CD4-positive, alpha-beta T cell (primary cell): ENCODE data around the gene PVALB. TPM values are rescaled to one million over a fixed set of nuclear protein-coding genes. Genes with fewer than 3 reads are reported as not detected.

Source experiments
- ATAC-seq: fragments of 200-7000 bp; cut with Tn5 transposase; one replicate; pipeline ENCODE4 v1.10.0; 2022; ENCODE audit warnings: mild to moderate bottlenecking; ENCODE audit not compliant: poor library complexity
- CTCF ChIA-PET: fragments of 350-600 bp; sonication (Branson Sonifier 250); formaldehyde crosslinking; loops from one replicate; lab custom pipeline; 2021; ENCODE audit warnings: antibody characterized with exemption, inconsistent platforms; lab: Charles Lee
- POLR2A ChIA-PET: fragments of 350-600 bp; sonication (Branson Sonifier 250); formaldehyde crosslinking; loops from one replicate; lab custom pipeline; 2021; ENCODE audit warnings: antibody characterized with exemption, inconsistent platforms; lab: Charles Lee
- DNase-seq, 14 experiments: peaks; one replicate each; pipeline ENCODE4 v3.0.0-alpha.2; 2013 to 2020; ENCODE audit warnings: mixed read lengths in 2 of 14
- H3K27ac ChIP-seq, 2 donors: one replicate each; pipeline versions ENCODE4 v1.5.1 to v1.7.0; 2013; ENCODE audit warnings: low read length in 2 of 2, low read depth in 1 of 2, mild to moderate bottlenecking in 1 of 2
- H3K27me3 ChIP-seq, 2 experiments: 1 replicate in 1 of 2; 2 replicates in 1 of 2; pipeline versions ENCODE4 v1.6.1 to v1.7.0; 2013; ENCODE audit warnings: low read length in 2 of 2, control low read depth in 1 of 2, mild to moderate bottlenecking in 1 of 2, moderate library complexity in 1 of 2; ENCODE audit not compliant: insufficient read depth in 2 of 2, control insufficient read depth in 1 of 2
- H3K36me3 ChIP-seq: one replicate; pipeline ENCODE4 v1.6.1; 2013; ENCODE audit warnings: low read length, control low read depth; ENCODE audit not compliant: insufficient read depth
- H3K4me1 ChIP-seq: one replicate; pipeline ENCODE4 v1.6.1; 2013; ENCODE audit warnings: low read length, control low read depth; ENCODE audit not compliant: insufficient read depth
- H3K4me3 ChIP-seq: one replicate; pipeline ENCODE4 v1.5.1; 2013; ENCODE audit warnings: mild to moderate bottlenecking, low read length, moderate library complexity
- H3K9me3 ChIP-seq, 2 experiments: 1 replicate in 1 of 2; 2 replicates in 1 of 2; pipeline versions ENCODE4 v1.6.1 to v1.7.0; 2013; ENCODE audit warnings: low read length in 2 of 2, mild to moderate bottlenecking in 2 of 2, control low read depth in 1 of 2, moderate library complexity in 1 of 2; ENCODE audit not compliant: control insufficient read depth in 1 of 2, insufficient read depth in 1 of 2
- H3K27ac Mint-ChIP-seq: one replicate; pipeline ENCODE4 v1.8.0; 2020; ENCODE audit warnings: mixed read lengths
- H3K27me3 Mint-ChIP-seq: one replicate; pipeline ENCODE4 v1.8.0; 2021; ENCODE audit warnings: mixed read lengths
- H3K36me3 Mint-ChIP-seq: one replicate; pipeline ENCODE4 v1.8.0; 2021; ENCODE audit warnings: low read depth, mixed read lengths
- H3K4me1 Mint-ChIP-seq: one replicate; pipeline ENCODE4 v1.8.0; 2021; ENCODE audit warnings: low read depth, mixed read lengths
- H3K4me3 Mint-ChIP-seq: one replicate; pipeline ENCODE4 v1.8.0; 2020; ENCODE audit warnings: mild to moderate bottlenecking, mixed read lengths
- H3K9me3 Mint-ChIP-seq: one replicate; pipeline ENCODE4 v1.8.0; 2020; ENCODE audit warnings: mixed read lengths
- CTCF ChIP-seq: fragments of 200-600 bp; IDR thresholded peaks from one replicate; pipeline ENCODE4 v1.8.0; 2022; ENCODE audit warnings: antibody characterized with exemption, mild to moderate bottlenecking
- intact Hi-C, 2 experiments: fragments of 100-400 bp; cut with DNase I in 1 of 2; cut with micrococcal nuclease in 1 of 2; formaldehyde crosslinking; loops; one replicate each; pipeline versions ENCODE4 v1.15.1 to v1.9.0; 2023 to 2025; cut with DNase I, micrococcal nuclease
- total RNA-seq, 174 experiments: library from RNA in 2 of 174; stranded (reverse) in 2 of 174; gene quantifications; one replicate each; pipeline ENCODE4 v1.2.3 and lab custom pipeline; 2021 to 2026

The PVALB gene
- total RNA-seq, 2 experiments from 2014 or later: not detected

- intact Hi-C loops: loop anchor here (1.0 to 10.0 kb wide), 5 partner anchors 80 to 1519 kb away; partner anchors contain the start of genes EIF3D (in 1 of the 2), HMGXB4 (in 1 of the 2) and KCTD17 (in 1 of the 2)
- H3K4me1 Mint-ChIP-seq: peaks cover 29% of the 10 kb centered on the region
- ATAC-seq: peak; percentile 86
- POLR2A ChIA-PET: interaction anchor here (0.5 to 2.3 kb wide), 27 partner anchors 11 to 882 kb away, joined by 3 to 21 read pairs (median 4); partner anchors contain the start of genes APOL2, EIF3D, KCTD17 and PDXP
- peaks cover 21% of the 10 kb centered on the region for H3K4me1 ChIP-seq
- peak within 1 kb of the TSS; percentile 93 for H3K27ac Mint-ChIP-seq
- peak within 1 kb of the TSS; percentile 84 to 90 for H3K27ac ChIP-seq
- H3K9me3 Mint-ChIP-seq: no peaks in the 10 kb centered on the region
- H3K27me3 Mint-ChIP-seq: no peaks in the 10 kb centered on the region
- CTCF ChIA-PET: interaction anchor here (1.1 to 2.9 kb wide), 5 partner anchors 12 to 202 kb away, joined by 3 to 30 read pairs (median 10); no protein-coding TSS in a partner anchor
- no peak for TF ChIP-seq CTCF
- DNase-seq: peak; percentile 88 to 100 (median 94)
- H3K4me3 Mint-ChIP-seq: peak within 1 kb of the TSS; percentile 92
- no peaks in the 10 kb centered on the region for H3K36me3 ChIP-seq
- no peaks in the 10 kb centered on the region for H3K9me3 ChIP-seq
- no peaks in the 10 kb centered on the region for H3K36me3 Mint-ChIP-seq
- peak within 1 kb of the TSS; percentile 80 for H3K4me3 ChIP-seq
- H3K27me3 ChIP-seq: no peaks in the 10 kb centered on the region
These were observed 40.7 kb downstream of the PVALB start, which contains the start of gene IFT27 for GRCh38 chr22:36775964-36776669. TSS of gene IFT27 (minus strand) at chr22:36776119. CDS start at chr22:36775707, 412 bp downstream.

- Histone ChIP-seq H3K4me1 (peaks cover 21% of the 10 kb centered on the region), H3K27me3 (no peaks in the 10 kb centered on the region), H3K9me3 (no peaks in the 10 kb centered on the region), H3K27ac (peak overlapping the region; percentile 84 to 90), H3K4me3 (peak overlapping the region; percentile 80), H3K36me3 (no peaks in the 10 kb centered on the region)
- ATAC-seq (no peak), DNase-seq (peak in 13 of 14 experiments; percentile 10 to 67 (median 39))
- no peak for TF ChIP-seq CTCF
- Mint-ChIP-seq H3K36me3 (no peaks in the 10 kb centered on the region), H3K4me3 (peak overlapping the region; percentile 92), H3K27me3 (no peaks in the 10 kb centered on the region), H3K4me1 (peaks cover 29% of the 10 kb centered on the region), H3K27ac (peak overlapping the region; percentile 93), H3K9me3 (no peaks in the 10 kb centered on the region)
- ChIA-PET CTCF (interaction anchor here (1.0 to 2.9 kb wide), 6 partner anchors 12 to 763 kb away, joined by 3 to 30 read pairs (median 10); no protein-coding TSS in a partner anchor), POLR2A (interaction anchor here (0.5 to 2.3 kb wide), 25 partner anchors 11 to 882 kb away, joined by 3 to 21 read pairs (median 4); partner anchors contain the start of genes APOL2, EIF3D, KCTD17 and PDXP)
- intact Hi-C loops: loop anchor here (5.0 to 10.0 kb wide), 3 partner anchors 248 to 1518 kb away; partner anchors contain the start of genes EIF3D (in 1 of the 2) and HMGXB4 (in 1 of the 2)
These were observed 41.3 kb downstream of the PVALB start for GRCh38 chr22:36775586-36775963.

GRCh38 chr22:36773935-36774334 is 42.9 kb downstream of the PVALB start:
- Histone ChIP-seq H3K4me3 (no peak overlapping the region), H3K27ac (no peak overlapping the region), H3K4me1 (peaks cover 21% of the 10 kb centered on the region), H3K9me3 (no peaks in the 10 kb centered on the region), H3K27me3 (no peaks in the 10 kb centered on the region), H3K36me3 (no peaks in the 10 kb centered on the region)
- Mint-ChIP-seq H3K4me1 (peaks cover 29% of the 10 kb centered on the region), H3K4me3 (peak overlapping the region; percentile 71), H3K27me3 (no peaks in the 10 kb centered on the region), H3K36me3 (no peaks in the 10 kb centered on the region), H3K27ac (peak overlapping the region; percentile 27), H3K9me3 (no peaks in the 10 kb centered on the region)
- TF ChIP-seq CTCF: no peak
- intact Hi-C loops: loop anchor here in 1 of 2 experiments (10.0 kb wide), 1 partner anchor 421 kb away; no protein-coding TSS in a partner anchor
- CTCF ChIA-PET: interaction anchor here (0.8 to 1.2 kb wide), 4 partner anchors 8 to 263 kb away, joined by 3 read pairs; no protein-coding TSS in a partner anchor
- POLR2A ChIA-PET: no interaction called here
- DNase-seq (peak in 1 of 14 experiments; percentile 42), ATAC-seq (no peak)
